GM20000 (cell line): ENCODE measurements around the gene ZNF699.
A peak's percentile ranks its signal among the peaks of the same experiment; 100 is the strongest.
"Not testable (repeated sequence)": the region's sequence is repeated elsewhere in the genome, so short reads cannot be mapped to it uniquely, and the experiment has no call there.

Experiments used
- DNase-seq: peaks from one replicate; pipeline ENCODE4 v3.0.0; 2012; ENCODE audit warnings: low spot score
- TF ChIP-seq, protein P1 (sequence below): IDR thresholded peaks from 2 replicates; pipeline ENCODE4 v1.5.1; 2012; ENCODE audit warnings: mild to moderate bottlenecking, control low read depth; ENCODE audit errors: extremely low read depth, missing control alignments

The ZNF699 gene

DNA sequence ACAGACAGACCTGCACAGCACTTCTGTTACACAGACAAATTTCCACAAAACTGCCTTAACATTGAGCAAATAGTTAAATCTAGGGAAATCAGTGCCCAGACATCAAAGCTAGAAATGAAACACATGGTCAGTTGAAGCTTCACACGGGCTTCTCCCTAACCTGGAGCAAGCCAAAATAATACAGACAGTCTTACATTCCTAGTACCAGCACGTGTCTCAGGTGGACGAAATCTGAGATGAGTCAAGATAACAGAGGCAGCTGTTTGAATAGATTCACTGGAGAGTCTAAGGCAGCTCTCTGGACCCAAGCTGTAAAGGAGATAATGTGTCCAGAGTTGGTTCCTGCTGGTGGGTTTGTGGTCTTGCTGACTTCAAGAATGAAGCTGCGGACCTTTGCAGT, 4.1 kb upstream of the ZNF699 start:
- TF ChIP-seq, protein P1, sequence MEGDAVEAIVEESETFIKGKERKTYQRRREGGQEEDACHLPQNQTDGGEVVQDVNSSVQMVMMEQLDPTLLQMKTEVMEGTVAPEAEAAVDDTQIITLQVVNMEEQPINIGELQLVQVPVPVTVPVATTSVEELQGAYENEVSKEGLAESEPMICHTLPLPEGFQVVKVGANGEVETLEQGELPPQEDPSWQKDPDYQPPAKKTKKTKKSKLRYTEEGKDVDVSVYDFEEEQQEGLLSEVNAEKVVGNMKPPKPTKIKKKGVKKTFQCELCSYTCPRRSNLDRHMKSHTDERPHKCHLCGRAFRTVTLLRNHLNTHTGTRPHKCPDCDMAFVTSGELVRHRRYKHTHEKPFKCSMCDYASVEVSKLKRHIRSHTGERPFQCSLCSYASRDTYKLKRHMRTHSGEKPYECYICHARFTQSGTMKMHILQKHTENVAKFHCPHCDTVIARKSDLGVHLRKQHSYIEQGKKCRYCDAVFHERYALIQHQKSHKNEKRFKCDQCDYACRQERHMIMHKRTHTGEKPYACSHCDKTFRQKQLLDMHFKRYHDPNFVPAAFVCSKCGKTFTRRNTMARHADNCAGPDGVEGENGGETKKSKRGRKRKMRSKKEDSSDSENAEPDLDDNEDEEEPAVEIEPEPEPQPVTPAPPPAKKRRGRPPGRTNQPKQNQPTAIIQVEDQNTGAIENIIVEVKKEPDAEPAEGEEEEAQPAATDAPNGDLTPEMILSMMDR = no peak
- no peak for DNase-seq

DNA sequence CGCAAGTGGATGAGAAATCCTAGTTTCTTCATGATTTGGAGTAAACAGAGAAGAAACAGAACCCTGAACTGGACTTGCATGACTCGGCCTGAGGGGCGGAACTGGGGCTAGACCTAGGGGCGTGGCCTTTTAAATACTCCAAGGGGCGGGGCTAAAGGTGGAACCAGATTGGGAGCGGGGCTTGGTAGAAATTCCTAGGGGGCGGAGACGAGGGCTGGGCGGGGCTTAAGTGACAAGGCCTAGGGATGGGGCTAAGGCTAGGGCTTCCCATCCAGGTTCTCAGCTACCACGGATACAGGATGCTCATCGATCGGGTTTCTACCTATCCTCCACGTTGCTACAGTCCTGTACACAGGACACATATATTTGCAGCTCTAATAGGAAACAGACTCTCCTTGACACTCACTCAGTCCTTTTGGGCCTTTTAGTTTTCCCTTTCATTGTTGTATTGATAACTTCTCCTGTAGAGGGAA, 372 bp upstream of the ZNF699 start:
- TF ChIP-seq, protein P1 = no peak
- DNase-seq = peak; percentile 80

DNA sequence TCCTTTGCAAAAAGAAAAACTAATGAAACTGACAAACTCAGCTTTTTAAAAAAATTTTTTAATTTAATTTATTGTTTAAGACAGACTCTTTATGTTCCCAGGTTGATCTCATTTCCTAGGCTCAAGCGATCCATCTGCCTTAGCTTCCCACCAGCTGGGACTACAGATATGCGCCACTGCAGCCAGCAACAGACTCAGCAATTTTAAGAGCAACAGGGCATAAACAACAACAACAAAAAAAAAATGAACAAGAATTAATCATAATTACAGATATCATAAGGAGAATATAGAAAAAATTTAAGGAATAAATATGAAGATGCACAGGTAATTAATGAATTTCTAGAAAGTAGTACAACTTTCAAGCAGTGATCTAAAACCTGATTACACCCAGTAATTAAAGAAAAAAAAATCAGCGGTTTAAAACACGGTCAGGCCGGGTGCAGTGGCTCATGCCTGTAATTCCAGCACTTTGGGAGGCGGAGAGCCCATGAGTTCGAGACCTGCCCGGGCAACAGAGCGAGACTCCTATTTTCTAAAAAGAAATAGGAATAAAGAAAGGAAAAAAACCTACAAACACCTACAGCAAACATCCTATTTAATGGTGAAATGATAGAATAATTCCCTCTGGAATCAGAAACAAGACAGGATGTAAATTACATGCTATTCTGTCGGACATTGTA, 1.4 kb downstream of the ZNF699 start:
- no peak for DNase-seq
- TF ChIP-seq, protein P1 = no peak

DNA sequence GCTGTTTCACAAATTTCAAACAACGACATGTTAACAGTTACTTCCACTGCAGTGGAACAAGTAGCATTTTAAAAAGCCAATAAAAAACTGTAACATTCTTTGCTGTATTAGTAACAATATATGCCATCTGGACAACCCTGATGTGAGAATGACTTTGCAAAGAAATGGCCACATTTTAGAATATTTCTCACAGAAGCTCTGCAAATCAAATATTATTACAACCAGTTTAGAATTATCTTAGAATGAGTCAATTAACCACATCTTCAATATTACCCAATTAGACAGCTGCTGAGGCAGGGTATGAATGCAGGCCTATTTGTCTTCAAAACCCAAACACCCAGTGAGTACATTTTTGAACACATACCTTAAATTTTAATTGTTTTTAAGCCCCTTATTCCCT, 3.2 kb downstream of the ZNF699 start:
- DNase-seq = no peak

DNA sequence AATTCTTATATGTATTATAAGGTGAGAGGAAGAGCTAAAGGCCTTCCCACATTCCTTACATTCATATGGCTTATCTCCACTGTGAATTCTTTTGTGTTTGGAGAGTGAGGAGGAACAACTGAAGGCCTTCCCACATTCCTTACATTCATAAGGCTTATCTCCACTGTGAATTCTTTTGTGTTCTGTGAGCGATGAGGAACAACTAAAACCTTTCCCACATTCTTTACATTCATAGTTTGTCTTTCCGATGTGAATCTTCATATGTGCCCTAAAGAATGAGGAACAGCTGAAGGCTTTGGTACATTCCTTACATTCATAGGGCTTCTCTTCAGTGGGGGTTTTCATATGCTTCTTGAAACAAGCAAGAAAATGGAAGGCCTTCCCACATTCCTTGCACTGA, 13.3 kb downstream of the ZNF699 start:
- no peak for DNase-seq

More for the DNA sequence above, 3.2 kb downstream of the ZNF699 start:
- TF ChIP-seq, protein P1 = no peak

DNA sequence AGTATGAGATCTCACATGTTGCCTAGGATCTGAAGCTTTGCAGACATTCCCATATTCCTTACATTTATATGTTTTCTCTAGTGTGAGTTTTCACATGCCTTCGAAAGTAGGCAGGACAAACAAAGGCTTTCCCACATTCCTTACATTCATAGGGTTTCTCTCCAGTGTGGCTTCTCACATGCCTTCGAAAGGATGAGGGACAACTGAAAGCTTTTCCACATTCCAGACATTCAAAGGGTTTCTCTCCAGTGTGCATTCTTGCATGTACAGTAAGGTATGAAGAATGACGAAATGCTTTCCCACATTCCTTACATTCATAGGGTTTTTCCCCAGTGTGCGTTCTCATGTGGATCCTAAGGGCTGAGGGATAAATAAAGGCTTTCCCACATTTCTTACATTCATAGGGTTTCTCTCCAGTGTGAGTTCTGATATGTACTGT, 14.2 kb downstream of the ZNF699 start:
- DNase-seq = no peak
- TF ChIP-seq, protein P1 = no peak

More for the DNA sequence above, 13.3 kb downstream of the ZNF699 start:
- TF ChIP-seq, protein P1 = no peak

DNA sequence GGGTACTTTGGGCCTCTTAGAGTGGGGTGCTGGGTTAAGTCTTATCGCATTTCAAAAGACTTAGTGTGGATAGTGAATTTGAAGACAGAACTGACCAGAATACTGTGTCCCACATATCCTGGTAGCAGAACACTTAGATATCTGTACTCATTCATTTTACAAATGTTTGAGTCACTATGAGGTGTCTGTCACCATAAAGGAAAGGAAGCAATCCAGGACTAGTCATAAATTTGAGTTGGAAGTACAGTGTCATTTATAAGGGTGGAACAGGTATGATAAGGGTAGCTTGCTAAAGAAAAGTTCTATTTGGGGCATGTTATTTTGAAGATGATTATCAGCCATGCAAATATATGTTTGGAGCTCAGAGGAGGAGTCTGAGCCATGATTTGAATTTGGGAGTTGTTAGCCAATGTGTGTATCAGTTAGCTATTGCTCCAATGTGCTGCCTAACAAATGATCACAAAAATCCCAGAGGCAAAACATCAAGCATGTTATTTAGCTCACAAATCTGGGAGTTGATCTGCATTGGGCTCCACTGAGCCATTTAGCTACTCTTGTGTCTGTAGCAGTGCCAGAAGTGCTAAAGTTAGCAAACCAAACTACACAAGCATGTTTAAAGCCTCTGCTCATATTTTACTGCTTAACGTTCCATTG, 20.3 kb downstream of the ZNF699 start:
- DNase-seq = no peak
- TF ChIP-seq, protein P1 = no peak

DNA sequence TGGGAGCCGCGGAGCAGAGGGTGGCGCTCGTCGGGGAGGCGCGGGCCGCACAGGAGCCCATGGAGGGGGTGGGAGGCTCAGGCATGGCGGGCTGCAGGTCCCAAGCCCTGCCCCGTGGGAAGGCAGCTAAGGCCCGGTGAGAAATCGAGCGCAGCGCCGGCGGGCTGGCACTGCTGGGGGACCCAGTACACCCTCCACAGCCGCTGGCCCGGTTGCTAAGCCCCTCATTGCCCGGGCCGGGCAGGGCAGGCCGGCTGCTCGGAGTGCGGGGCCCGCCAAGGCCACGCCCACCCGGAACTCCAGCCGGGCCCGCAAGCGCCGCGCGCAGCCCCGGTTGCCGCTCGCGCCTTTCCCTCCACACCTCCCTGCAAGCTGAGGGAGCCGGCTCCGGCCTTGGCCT, 26.2 kb downstream of the ZNF699 start:
- not testable (repeated sequence) for DNase-seq
